Liver (tissue), 9 donors: ENCODE results near the gene KLC4. TPM values are rescaled to one million over a fixed set of nuclear protein-coding genes. Genes with fewer than 3 reads are reported as not detected.

Source experiments
- DNase-seq: peaks from one replicate; pipeline ENCODE4 v3.0.0-alpha.2; 2017; ENCODE audit warnings: low spot score
- H3K27ac ChIP-seq, 2 donors: one replicate each; pipeline ENCODE4 v1.7.0; 2013; ENCODE audit warnings: inconsistent platforms in 2 of 2, low read length in 2 of 2, control low read depth in 1 of 2, low read depth in 1 of 2, mild to moderate bottlenecking in 1 of 2
- H3K27me3 ChIP-seq, 4 donors: one replicate each; pipeline versions ENCODE4 v1.6.1 to v1.7.0; 2013; ENCODE audit warnings: low read length in 3 of 4, inconsistent platforms in 1 of 4, mild to moderate bottlenecking in 1 of 4, moderate library complexity in 1 of 4; ENCODE audit not compliant: control insufficient read depth in 4 of 4, insufficient read depth in 4 of 4
- H3K36me3 ChIP-seq, 4 donors: one replicate each; pipeline versions ENCODE4 v1.6.1 to v1.7.0; 2013; ENCODE audit warnings: low read length in 3 of 4, mild to moderate bottlenecking in 3 of 4, low read depth in 1 of 4, moderate library complexity in 1 of 4; ENCODE audit not compliant: control insufficient read depth in 4 of 4, insufficient read depth in 3 of 4
- H3K4me1 ChIP-seq, 4 donors: one replicate each; pipeline versions ENCODE4 v1.6.1 to v1.7.0; 2013; ENCODE audit warnings: low read length in 3 of 4, mild to moderate bottlenecking in 3 of 4, moderate library complexity in 1 of 4; ENCODE audit not compliant: control insufficient read depth in 4 of 4, insufficient read depth in 4 of 4
- H3K4me3 ChIP-seq, 3 donors: one replicate each; pipeline versions ENCODE4 v1.6.1 to v1.7.0; 2013; ENCODE audit warnings: low read length in 3 of 3, control low read depth in 1 of 3, low read depth in 1 of 3, mild to moderate bottlenecking in 1 of 3
- H3K9ac ChIP-seq, 2 donors: one replicate each; pipeline ENCODE4 v1.7.0; 2013; ENCODE audit warnings: low read length in 2 of 2, mild to moderate bottlenecking in 2 of 2, moderate library complexity in 2 of 2, control low read depth in 1 of 2, low read depth in 1 of 2
- H3K9me3 ChIP-seq, 4 donors: one replicate each; pipeline versions ENCODE4 v1.6.1 to v1.7.0; 2013; ENCODE audit warnings: low read length in 3 of 4; ENCODE audit not compliant: control insufficient read depth in 4 of 4
- ATF3 ChIP-seq: IDR thresholded peaks from 2 replicates; pipeline ENCODE4 v1.6.1; 2016; ENCODE audit warnings: antibody characterized with exemption
- EGR1 ChIP-seq, 2 donors: IDR thresholded peaks; 2 replicates each; pipeline ENCODE4 v1.6.1; 2016 to 2018; ENCODE audit warnings: antibody characterized with exemption in 2 of 2, low read depth in 2 of 2
- FOXA1 ChIP-seq: IDR thresholded peaks from 2 replicates; pipeline ENCODE4 v1.6.1; 2016; ENCODE audit warnings: antibody characterized with exemption
- FOXA2 ChIP-seq: IDR thresholded peaks from 2 replicates; pipeline ENCODE4 v1.6.1; 2016; ENCODE audit warnings: antibody characterized with exemption
- GABPA ChIP-seq, 2 donors: IDR thresholded peaks in 1 of 2; conservative IDR thresholded peaks in 1 of 2; 2 replicates each; pipeline ENCODE4 v1.6.1; 2016; ENCODE audit warnings: antibody characterized with exemption in 2 of 2, mild to moderate bottlenecking in 1 of 2, moderate library complexity in 1 of 2
- HNF4A ChIP-seq, 2 donors: conservative IDR thresholded peaks; 2 replicates each; pipeline ENCODE4 v1.6.1; 2016; ENCODE audit warnings: antibody characterized with exemption in 2 of 2, mild to moderate bottlenecking in 2 of 2
- HNF4G ChIP-seq: IDR thresholded peaks from 2 replicates; pipeline ENCODE4 v1.6.1; 2016; ENCODE audit warnings: antibody characterized with exemption
- JUND ChIP-seq, 2 donors: IDR thresholded peaks; 2 replicates each; pipeline ENCODE4 v1.6.1; 2016; ENCODE audit warnings: antibody characterized with exemption in 2 of 2
- NR2F2 ChIP-seq: IDR thresholded peaks from 2 replicates; pipeline ENCODE4 v1.6.1; 2016; ENCODE audit warnings: antibody characterized with exemption
- RAD21 ChIP-seq, 2 donors: IDR thresholded peaks; 2 replicates each; pipeline ENCODE4 v1.6.1; 2016; ENCODE audit warnings: antibody characterized with exemption in 2 of 2, mild to moderate bottlenecking in 2 of 2
- REST ChIP-seq: IDR thresholded peaks from 2 replicates; pipeline ENCODE4 v1.6.1; 2016; ENCODE audit warnings: antibody characterized with exemption, mild to moderate bottlenecking
- RXRA ChIP-seq, 2 donors: IDR thresholded peaks; 2 replicates each; pipeline ENCODE4 v1.6.1; 2017 to 2018; ENCODE audit warnings: antibody characterized with exemption in 2 of 2, mild to moderate bottlenecking in 1 of 2
- SP1 ChIP-seq: IDR thresholded peaks from 2 replicates; pipeline ENCODE4 v1.6.1; 2018; ENCODE audit warnings: antibody characterized with exemption, mild to moderate bottlenecking
- TAF1 ChIP-seq: conservative IDR thresholded peaks from 2 replicates; pipeline ENCODE4 v1.6.1; 2016; ENCODE audit warnings: antibody characterized with exemption, mild to moderate bottlenecking
- YY1 ChIP-seq: IDR thresholded peaks from 2 replicates; pipeline ENCODE4 v1.6.1; 2016; ENCODE audit warnings: antibody characterized with exemption, mild to moderate bottlenecking
- ZBTB33 ChIP-seq: IDR thresholded peaks from 2 replicates; pipeline ENCODE4 v1.6.1; 2016; ENCODE audit warnings: antibody characterized with exemption
- WGBS: extraction: QIAGEN DNeasy Blood & Tissue Kit; methylation state at CpG from one replicate; pipeline ENCODE4 v1.1.7; 2013; 5-methylcytosine and 5-hydroxymethylcytosine counted together
- polyA plus RNA-seq, 2 donors: library from polyadenylated mRNA; stranded (reverse) in 1 of 2; unstranded in 1 of 2; fragments of 200-250 nt in 1 of 2; fragments of >200 nt in 1 of 2; fragmentation: Nextera tagmentation in 1 of 2; extraction: Ambion mirVana in 1 of 2; gene quantifications; one replicate each; pipeline versions ENCODE4 v1.2.1 to v1.2.3, GENCODE V29; 2013 to 2015
- total RNA-seq, 2 donors: library from RNA; depleted of rRNA; stranded (reverse); fragments of >200 nt; gene quantifications; one replicate each; pipeline ENCODE4 v1.2.3, GENCODE V29; 2014
- donor health status: healthy.
- donor health status: healthy.
- donor health status: healthy.
- donor health status: healthy.
- donor health status: healthy.

Gene KLC4
- total and polyA plus RNA-seq, 4 donors = 33.2 to 97.0 (median 45.9) TPM

- no peaks in the 10 kb centered on the region for H3K9me3 ChIP-seq
- DNase-seq = no peak
- 83% methylated on average over 7 of the region's 7 CpGs for WGBS
- H3K4me1 ChIP-seq = peaks cover 5 to 42% (median 29%) of the 10 kb centered on the region in 4 donors
- H3K36me3 ChIP-seq = peaks cover 0 to 33% (median 17%) of the 10 kb centered on the region in 4 donors
- H3K27ac ChIP-seq = no peak overlapping the region
- no peak overlapping the region for H3K4me3 ChIP-seq
- TF ChIP-seq YY1 = no peak
- TF ChIP-seq TAF1 = no peak
- no peak for TF ChIP-seq HNF4A (conservative IDR thresholded peaks at IDR 0.05)
- no peak for TF ChIP-seq HNF4G
- H3K9ac ChIP-seq = no peak overlapping the region
- H3K27me3 ChIP-seq = no peaks in the 10 kb centered on the region
Measured at GRCh38 chr6:43016176-43016942, 43.1 kb upstream of the KLC4 start.

GRCh38 chr6:43016943-43017334 lies 42.5 kb upstream of the KLC4 start:
- no peak overlapping the region for H3K9ac ChIP-seq

More at GRCh38 chr6:43016943-43017334, 42.5 kb upstream of the KLC4 start:
- Histone ChIP-seq H3K4me1 (peaks cover 5 to 42% (median 29%) of the 10 kb centered on the region in 4 donors), H3K9me3 (no peaks in the 10 kb centered on the region), H3K27ac (no peak overlapping the region), H3K4me3 (no peak overlapping the region), H3K36me3 (peaks cover 0 to 27% (median 14%) of the 10 kb centered on the region in 4 donors), H3K27me3 (no peaks in the 10 kb centered on the region)
- no peak for DNase-seq
- WGBS = 94% methylated on average over 12 of the region's 12 CpGs
- TF ChIP-seq FOXA2 (no peak), GABPA (IDR thresholded peaks at IDR 0.05 in 1 of 2, conservative IDR thresholded peaks at IDR 0.05 in 1 of 2) (no peak), HNF4G (no peak), SP1 (no peak), RAD21 (IDR thresholded peaks at IDR 0.05) (no peak), ATF3 (no peak), TAF1 (no peak), ZBTB33 (no peak), YY1 (no peak), RXRA (IDR thresholded peaks at IDR 0.05) (no peak), HNF4A (conservative IDR thresholded peaks at IDR 0.05) (no peak), REST (no peak), NR2F2 (no peak), JUND (IDR thresholded peaks at IDR 0.05) (no peak), FOXA1 (no peak), EGR1 (IDR thresholded peaks at IDR 0.05; ENCODE audit: low read depth in 2 of 2) (no peak)
